Neural cell (in vitro differentiated cells): ENCODE measurements around the gene TNNI3.

Source experiments
- CTCF ChIP-seq: fragments of 450-650 bp; IDR thresholded peaks from 2 replicates; pipeline ENCODE4 v1.5.1; 2014; ENCODE audit warnings: antibody characterized with exemption, mild to moderate bottlenecking, moderate library complexity; ENCODE audit not compliant: poor library complexity, severe bottlenecking
- EP300 ChIP-seq: fragments of 450-650 bp; conservative IDR thresholded peaks from 2 replicates; pipeline ENCODE4 v1.6.1; 2014; ENCODE audit warnings: antibody characterized with exemption, mild to moderate bottlenecking, moderate library complexity; ENCODE audit not compliant: poor library complexity, severe bottlenecking
- EZH2 ChIP-seq: fragments of 200-600, 300-800 bp; shearing (Covaris generic), sonication (generic); IDR thresholded peaks from 2 replicates; pipeline ENCODE4 v1.6.1; 2014; ENCODE audit warnings: antibody characterized with exemption, low read length, borderline replicate concordance, mild to moderate bottlenecking; ENCODE audit not compliant: insufficient read depth, poor library complexity, severe bottlenecking
- POLR2AphosphoS5 ChIP-seq: IDR thresholded peaks from 2 replicates; pipeline ENCODE4 v1.6.1; 2012
- REST ChIP-seq: IDR thresholded peaks from 2 replicates; pipeline ENCODE4 v1.6.1; 2012; ENCODE audit warnings: borderline replicate concordance
- SMC3 ChIP-seq: fragments of 450-650 bp; conservative IDR thresholded peaks from 2 replicates; pipeline ENCODE4 v1.6.1; 2014; ENCODE audit warnings: antibody characterized with exemption, mild to moderate bottlenecking, moderate library complexity; ENCODE audit not compliant: poor library complexity
- TAF1 ChIP-seq: IDR thresholded peaks from 2 replicates; pipeline ENCODE4 v1.6.1; 2012; ENCODE audit warnings: low read depth

- no peak for TF ChIP-seq SMC3
- no peak for TF ChIP-seq EZH2
- TF ChIP-seq CTCF: no peak
- TF ChIP-seq POLR2AphosphoS5: no peak
- no peak for TF ChIP-seq TAF1
- no peak for TF ChIP-seq REST
- TF ChIP-seq EP300: no peak
Observed at GRCh38 chr19:55116232-55116858, 41.2 kb downstream of the TNNI3 start.
